Subcutaneous adipose tissue (tissue), 4 donors: ENCODE results near the gene SNX9. TPM values are rescaled to one million over a fixed set of nuclear protein-coding genes. Genes with fewer than 3 reads are reported as not detected.

Experiments
- total RNA-seq, 4 donors: library from RNA; depleted of rRNA; stranded (reverse); fragments of >200 nt; gene quantifications; one replicate each; pipeline ENCODE4 v1.1.0, GENCODE V29; 2016
- TF ChIP-seq, protein P1 (sequence below): fragments of 450-650 bp; IDR thresholded peaks from one replicate; pipeline ENCODE4 v1.5.1; 2016; ENCODE audit warnings: low read depth, mild to moderate bottlenecking, control low read depth, antibody characterized with exemption, moderate library complexity

The SNX9 gene
- total RNA-seq, 4 donors from 2014 or later = 80.6 to 113 (median 94.1) TPM

DNA sequence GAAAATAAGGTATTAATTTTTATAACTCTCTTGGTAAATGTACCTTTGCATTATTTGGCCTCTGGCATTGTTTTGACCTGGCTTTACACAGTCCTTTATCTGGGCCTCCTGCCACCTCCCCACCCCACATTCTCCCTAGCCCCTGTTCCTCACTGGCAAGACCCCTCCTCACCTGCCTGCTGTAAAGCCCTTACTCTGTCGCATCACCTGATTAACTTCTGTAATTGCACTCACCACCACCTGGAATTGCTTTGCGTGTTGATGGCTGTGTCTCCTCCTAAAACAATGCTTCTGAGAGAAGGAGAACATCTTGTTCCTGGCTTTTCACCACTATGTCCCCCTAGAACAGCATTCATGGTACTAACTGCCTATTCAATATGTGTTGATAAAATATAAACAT is 24.8 kb downstream of the SNX9 start:
- TF ChIP-seq, protein P1, sequence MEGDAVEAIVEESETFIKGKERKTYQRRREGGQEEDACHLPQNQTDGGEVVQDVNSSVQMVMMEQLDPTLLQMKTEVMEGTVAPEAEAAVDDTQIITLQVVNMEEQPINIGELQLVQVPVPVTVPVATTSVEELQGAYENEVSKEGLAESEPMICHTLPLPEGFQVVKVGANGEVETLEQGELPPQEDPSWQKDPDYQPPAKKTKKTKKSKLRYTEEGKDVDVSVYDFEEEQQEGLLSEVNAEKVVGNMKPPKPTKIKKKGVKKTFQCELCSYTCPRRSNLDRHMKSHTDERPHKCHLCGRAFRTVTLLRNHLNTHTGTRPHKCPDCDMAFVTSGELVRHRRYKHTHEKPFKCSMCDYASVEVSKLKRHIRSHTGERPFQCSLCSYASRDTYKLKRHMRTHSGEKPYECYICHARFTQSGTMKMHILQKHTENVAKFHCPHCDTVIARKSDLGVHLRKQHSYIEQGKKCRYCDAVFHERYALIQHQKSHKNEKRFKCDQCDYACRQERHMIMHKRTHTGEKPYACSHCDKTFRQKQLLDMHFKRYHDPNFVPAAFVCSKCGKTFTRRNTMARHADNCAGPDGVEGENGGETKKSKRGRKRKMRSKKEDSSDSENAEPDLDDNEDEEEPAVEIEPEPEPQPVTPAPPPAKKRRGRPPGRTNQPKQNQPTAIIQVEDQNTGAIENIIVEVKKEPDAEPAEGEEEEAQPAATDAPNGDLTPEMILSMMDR = no peak

- TF ChIP-seq, protein P1 = no peak
Measured at GRCh38 chr6:157848693-157849092, 25.6 kb downstream of the SNX9 start.

DNA sequence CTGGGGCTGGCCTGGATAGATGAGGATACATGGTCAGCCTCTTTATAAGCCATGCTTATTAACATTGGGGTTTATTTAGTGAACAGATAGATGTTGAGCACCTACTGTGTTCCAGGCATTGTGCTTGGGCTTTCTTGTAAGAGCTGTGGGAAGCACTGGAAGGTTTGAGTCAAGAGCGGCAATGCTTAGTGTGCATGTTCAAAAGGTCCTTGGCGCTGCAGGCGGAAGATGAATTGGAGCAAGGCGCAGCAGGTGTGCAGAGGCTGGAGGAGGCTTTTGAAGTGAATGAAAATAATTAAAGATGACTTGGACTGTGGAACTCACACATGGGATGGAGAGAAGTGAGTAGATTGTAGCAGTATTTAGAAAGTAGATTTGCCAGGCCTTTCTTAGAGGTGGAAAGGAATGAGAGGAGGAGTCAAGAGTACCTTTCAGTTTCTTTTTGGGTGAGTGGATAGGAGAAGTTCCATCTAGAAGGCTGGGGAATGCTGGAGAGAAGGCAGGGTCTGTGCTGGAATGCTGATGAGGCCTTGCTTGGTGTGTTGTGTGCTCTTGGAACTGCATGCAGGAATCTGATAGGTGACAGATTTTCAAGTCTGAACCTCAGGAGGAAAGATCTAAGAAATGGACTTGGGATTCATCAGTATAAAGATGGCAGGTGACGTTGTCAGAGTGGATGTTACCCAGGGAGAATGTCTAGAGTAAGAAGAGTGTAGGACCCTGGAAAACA is 26.4 kb downstream of the SNX9 start:
- TF ChIP-seq, protein P1 = no peak

DNA sequence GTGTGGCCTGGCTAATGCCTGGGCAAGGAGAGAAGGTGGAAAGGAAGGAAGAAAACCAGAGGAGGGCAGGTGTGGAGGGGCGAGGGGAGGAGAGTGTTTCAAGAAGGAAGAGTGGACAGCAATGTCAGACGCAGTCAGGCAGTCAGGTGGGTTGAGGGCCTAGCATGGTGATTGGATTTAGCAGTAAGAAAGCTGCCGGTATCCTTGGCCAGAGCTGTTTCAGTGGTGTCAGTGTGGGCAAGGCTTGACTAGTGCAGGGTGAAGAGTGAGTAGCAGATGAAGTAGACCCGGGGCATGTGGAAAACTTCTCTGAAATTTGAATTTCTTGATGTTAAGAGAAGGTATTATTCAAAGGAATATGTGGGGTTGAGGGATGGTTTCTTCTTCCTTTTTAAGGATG is 27.0 kb downstream of the SNX9 start:
- TF ChIP-seq, protein P1 = no peak

DNA sequence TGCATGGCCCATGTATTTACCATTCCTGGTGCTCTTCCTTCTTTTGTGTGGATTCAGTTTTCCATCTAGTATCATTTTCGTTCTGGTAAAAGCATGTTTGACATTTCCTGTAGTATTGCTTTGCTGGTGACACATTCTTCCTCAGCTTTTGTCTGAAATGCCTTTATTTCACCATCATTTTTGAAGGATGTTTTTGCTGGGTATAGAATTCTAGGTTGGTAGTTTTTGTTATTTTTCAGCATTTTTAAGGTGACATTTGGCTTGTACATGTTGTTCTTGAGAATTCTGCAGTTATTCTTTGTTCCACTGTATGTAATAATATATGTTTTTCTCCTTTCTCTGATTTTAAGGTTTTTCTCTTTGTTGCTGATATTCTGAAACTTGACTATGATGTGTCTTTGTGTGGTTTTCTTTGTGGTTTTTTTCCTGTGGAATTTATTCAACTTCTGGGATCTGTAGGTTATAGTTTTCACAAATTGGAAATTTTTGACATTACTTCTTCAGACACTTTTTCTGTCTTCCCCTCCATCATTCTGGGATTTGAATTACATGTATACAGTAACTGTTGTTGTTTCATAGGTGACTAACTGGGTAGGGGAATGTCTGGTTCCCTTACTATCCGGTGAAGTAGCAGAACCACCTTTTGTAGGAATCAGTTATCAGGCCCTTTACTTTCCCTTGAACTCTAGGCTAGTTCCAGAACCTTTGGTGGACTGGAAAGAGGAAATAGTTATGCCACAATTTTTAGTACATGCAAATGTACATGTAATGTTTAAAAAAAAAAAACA is 30.2 kb downstream of the SNX9 start:
- TF ChIP-seq, protein P1 = no peak

- TF ChIP-seq, protein P1 = no peak
Measured at GRCh38 chr6:157853902-157854502, 31.0 kb downstream of the SNX9 start.

- TF ChIP-seq, protein P1 = no peak
Measured at GRCh38 chr6:157855325-157855724, 32.3 kb downstream of the SNX9 start.
